ENCODE measurements around the gene IQCF5.
"Not testable (repeated sequence)": the region's sequence is repeated elsewhere in the genome, so short reads cannot be mapped to it uniquely, and the experiment has no call there.

The IQCF5 gene

DNA sequence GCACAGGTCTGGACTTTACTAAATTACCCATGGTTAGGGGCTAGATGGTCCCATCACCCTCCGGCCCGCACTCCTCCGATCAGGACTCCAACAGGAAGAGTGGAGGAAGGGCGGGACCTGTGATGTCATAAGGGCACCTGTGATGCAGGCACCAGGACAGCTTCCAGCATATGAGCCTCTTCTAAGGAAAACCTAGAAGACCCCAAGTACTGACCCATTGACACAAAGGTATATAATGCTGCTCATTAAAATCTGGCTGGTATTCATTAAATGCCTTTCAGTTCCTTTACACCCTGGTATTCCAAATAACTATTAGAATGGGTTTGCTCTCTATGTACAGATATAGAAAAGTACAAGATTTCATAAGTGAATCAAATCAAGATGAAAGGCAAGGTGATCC lies at the start of gene IQCF5:
TSS of gene IQCF5 (minus strand) at position 101 of the 400 bp plus-strand sequence. CDS start at position 31, 70 bp downstream.
- in situ Hi-C loops (cut with MboI; ENCODE audit: low pct_unique_long_range_greater_than_20kb, low sequenced_read_pairs, unreplicated experiment) = no loop called here
- TF ChIP-seq, protein P1, sequence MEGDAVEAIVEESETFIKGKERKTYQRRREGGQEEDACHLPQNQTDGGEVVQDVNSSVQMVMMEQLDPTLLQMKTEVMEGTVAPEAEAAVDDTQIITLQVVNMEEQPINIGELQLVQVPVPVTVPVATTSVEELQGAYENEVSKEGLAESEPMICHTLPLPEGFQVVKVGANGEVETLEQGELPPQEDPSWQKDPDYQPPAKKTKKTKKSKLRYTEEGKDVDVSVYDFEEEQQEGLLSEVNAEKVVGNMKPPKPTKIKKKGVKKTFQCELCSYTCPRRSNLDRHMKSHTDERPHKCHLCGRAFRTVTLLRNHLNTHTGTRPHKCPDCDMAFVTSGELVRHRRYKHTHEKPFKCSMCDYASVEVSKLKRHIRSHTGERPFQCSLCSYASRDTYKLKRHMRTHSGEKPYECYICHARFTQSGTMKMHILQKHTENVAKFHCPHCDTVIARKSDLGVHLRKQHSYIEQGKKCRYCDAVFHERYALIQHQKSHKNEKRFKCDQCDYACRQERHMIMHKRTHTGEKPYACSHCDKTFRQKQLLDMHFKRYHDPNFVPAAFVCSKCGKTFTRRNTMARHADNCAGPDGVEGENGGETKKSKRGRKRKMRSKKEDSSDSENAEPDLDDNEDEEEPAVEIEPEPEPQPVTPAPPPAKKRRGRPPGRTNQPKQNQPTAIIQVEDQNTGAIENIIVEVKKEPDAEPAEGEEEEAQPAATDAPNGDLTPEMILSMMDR (IDR thresholded peaks at IDR 0.05; ENCODE audit: extremely low read depth, insufficient read depth, missing control alignments) = no peak
- DNase-seq (ENCODE audit: low spot score) = no peak

DNA sequence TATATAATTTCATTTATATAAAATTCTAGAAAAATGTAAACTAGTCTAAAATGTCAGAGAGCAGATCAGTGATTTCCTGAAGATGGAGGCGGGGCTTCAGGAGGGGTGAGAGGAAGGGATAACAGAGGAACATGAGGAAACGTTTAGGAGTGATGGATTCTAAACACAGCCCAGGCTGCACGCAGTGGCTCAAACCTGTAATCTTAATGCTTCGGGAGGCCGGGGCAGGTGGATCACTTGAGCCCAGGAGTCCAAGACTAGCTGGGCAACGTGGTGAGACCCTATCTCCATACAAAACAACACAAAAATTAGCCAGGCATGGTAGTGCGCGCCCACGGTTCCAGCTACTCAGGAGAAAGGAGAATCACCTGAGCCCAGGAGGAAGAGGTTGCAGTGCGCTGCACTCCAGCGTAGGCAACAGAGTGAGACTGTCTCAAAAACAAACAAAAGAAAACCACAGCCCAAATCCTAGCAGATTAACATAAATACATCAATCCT lies 45.7 kb upstream of the IQCF5 start:
- TF ChIP-seq, protein P1 (IDR thresholded peaks at IDR 0.05; ENCODE audit: extremely low read depth, insufficient read depth, missing control alignments) = no peak
- in situ Hi-C loops (cut with MboI; ENCODE audit: low pct_unique_long_range_greater_than_20kb, low sequenced_read_pairs, unreplicated experiment) = no loop called here
- no peak for DNase-seq (ENCODE audit: low spot score)

DNA sequence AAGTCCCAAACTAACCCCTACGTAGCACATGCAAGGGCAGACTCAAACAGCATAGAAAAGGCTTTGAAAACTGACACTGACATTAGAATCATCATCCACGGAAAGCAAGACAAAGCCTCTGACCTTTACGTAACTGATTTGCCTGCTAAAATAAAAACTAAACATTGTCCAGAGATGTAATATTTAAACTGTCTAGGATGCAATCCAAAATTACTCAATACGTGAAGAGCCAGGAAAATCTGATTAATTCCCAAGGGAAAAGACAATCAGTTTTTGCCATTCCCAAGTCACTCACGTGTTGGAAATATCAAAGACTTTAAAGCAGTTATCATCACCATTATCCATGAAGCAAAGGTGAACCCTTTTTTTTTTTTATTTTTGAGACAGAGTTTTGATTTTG lies 41.0 kb upstream of the IQCF5 start:
- TF ChIP-seq, protein P1 (IDR thresholded peaks at IDR 0.05; ENCODE audit: extremely low read depth, insufficient read depth, missing control alignments) = no peak
- no peak for DNase-seq (ENCODE audit: low spot score)
- in situ Hi-C loops (cut with MboI; ENCODE audit: low pct_unique_long_range_greater_than_20kb, low sequenced_read_pairs, unreplicated experiment) = no loop called here

- in situ Hi-C loops (cut with MboI; ENCODE audit: low pct_unique_long_range_greater_than_20kb, low sequenced_read_pairs, unreplicated experiment) = no loop called here
- no peak for DNase-seq (ENCODE audit: low spot score)
Measured at GRCh38 chr3:51908026-51908425, 32.6 kb upstream of the IQCF5 start.

GRCh38 chr3:51904034-51904823 lies 28.8 kb upstream of the IQCF5 start:
- DNase-seq (ENCODE audit: low spot score) = no peak
- in situ Hi-C loops (cut with MboI; ENCODE audit: low pct_unique_long_range_greater_than_20kb, low sequenced_read_pairs, unreplicated experiment) = no loop called here
- TF ChIP-seq, protein P1 (IDR thresholded peaks at IDR 0.05; ENCODE audit: extremely low read depth, insufficient read depth, missing control alignments) = no peak

More at GRCh38 chr3:51908026-51908425, 32.6 kb upstream of the IQCF5 start:
- TF ChIP-seq, protein P1 (IDR thresholded peaks at IDR 0.05; ENCODE audit: extremely low read depth, insufficient read depth, missing control alignments) = no peak

DNA sequence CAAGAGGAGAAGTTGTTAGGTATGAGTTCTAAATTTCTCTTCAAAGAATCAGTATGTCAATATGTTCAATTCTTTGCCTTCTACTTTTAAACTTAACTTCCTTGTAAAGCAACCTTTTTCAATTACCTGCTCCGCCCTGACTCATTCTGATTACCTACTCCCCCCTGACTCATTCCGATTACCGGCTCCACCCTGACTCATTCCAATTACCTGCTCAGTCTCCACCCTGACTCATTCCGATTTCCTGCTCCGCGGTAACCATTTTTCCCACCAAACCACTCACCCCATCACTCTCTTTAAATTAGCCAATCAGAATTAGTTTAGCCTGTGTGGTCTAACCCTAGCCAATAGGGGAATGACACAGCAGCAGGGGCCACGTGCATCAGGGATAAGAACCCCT lies 27.0 kb upstream of the IQCF5 start:
- DNase-seq (ENCODE audit: low spot score); in situ Hi-C loops (cut with MboI; ENCODE audit: low pct_unique_long_range_greater_than_20kb, low sequenced_read_pairs, unreplicated experiment): not testable (repeated sequence)

DNA sequence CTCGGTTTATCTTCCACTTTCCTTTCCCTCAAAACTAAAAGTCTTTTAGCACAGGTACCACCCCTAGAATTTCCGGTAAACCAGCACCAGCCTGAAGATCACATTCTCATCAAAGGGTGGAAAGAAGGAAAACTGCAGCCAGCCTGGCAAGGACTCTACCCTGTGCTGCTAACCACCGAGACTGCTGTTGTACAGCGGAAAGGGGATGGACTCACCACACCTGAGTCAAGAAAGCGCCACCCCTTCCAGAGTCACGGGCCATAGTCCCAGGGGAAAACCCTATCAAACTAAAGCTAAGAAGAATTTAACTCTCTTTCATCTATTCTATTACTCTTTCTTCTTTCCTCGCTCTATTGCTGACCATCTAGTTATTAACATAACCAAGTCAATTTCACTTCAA lies 24.6 kb upstream of the IQCF5 start:
- in situ Hi-C loops (cut with MboI; ENCODE audit: low pct_unique_long_range_greater_than_20kb, low sequenced_read_pairs, unreplicated experiment); DNase-seq (ENCODE audit: low spot score): not testable (repeated sequence)

All from GM13977 (cell line).